C4-2B (cell line): ENCODE results near the gene TMCC1.

Experiments
- ZFX ChIP-seq: fragments of 450-650 bp; IDR thresholded peaks from 2 replicates; pipeline ENCODE4 v1.6.1; 2017
- TF ChIP-seq, protein P1 (sequence below): fragments of 450-650 bp; conservative IDR thresholded peaks from 2 replicates; pipeline ENCODE4 v1.5.1; 2017; ENCODE audit warnings: mild to moderate bottlenecking

- TF ChIP-seq, protein P1, sequence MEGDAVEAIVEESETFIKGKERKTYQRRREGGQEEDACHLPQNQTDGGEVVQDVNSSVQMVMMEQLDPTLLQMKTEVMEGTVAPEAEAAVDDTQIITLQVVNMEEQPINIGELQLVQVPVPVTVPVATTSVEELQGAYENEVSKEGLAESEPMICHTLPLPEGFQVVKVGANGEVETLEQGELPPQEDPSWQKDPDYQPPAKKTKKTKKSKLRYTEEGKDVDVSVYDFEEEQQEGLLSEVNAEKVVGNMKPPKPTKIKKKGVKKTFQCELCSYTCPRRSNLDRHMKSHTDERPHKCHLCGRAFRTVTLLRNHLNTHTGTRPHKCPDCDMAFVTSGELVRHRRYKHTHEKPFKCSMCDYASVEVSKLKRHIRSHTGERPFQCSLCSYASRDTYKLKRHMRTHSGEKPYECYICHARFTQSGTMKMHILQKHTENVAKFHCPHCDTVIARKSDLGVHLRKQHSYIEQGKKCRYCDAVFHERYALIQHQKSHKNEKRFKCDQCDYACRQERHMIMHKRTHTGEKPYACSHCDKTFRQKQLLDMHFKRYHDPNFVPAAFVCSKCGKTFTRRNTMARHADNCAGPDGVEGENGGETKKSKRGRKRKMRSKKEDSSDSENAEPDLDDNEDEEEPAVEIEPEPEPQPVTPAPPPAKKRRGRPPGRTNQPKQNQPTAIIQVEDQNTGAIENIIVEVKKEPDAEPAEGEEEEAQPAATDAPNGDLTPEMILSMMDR = no peak
- TF ChIP-seq ZFX = no peak
Observed at GRCh38 chr3:129656659-129657247, 236.8 kb downstream of the TMCC1 start.
